Type B pancreatic cell (in vitro differentiated cells): ENCODE results near the gene PPFIA1. TPM values are rescaled to one million over a fixed set of nuclear protein-coding genes. Genes with fewer than 3 reads are reported as not detected.
A peak's percentile ranks its signal among the peaks of the same experiment; 100 is the strongest.

ENCODE experiments used
- DNase-seq: peaks from one replicate; pipeline ENCODE4 v3.0.0; 2021; ENCODE audit warnings: mixed read lengths; ENCODE audit not compliant: unreplicated experiment; ENCODE audit errors: extremely low spot score
- H3K27ac Mint-ChIP-seq: 2 replicates; pipeline ENCODE4 v1.8.0; 2021; ENCODE audit warnings: mild to moderate bottlenecking, mixed read lengths
- H3K27me3 Mint-ChIP-seq: 2 replicates; pipeline ENCODE4 v1.8.0; 2021; ENCODE audit warnings: mixed read lengths
- H3K36me3 Mint-ChIP-seq: 2 replicates; pipeline ENCODE4 v1.8.0; 2021; ENCODE audit warnings: mixed read lengths
- H3K4me1 Mint-ChIP-seq: one replicate; pipeline ENCODE4 v1.8.0; 2021; ENCODE audit warnings: mixed read lengths; ENCODE audit not compliant: unreplicated experiment
- H3K4me3 Mint-ChIP-seq: 2 replicates; pipeline ENCODE4 v1.8.0; 2021; ENCODE audit warnings: mild to moderate bottlenecking, mixed read lengths
- H3K9me3 Mint-ChIP-seq: 2 replicates; pipeline ENCODE4 v1.8.0; 2021; ENCODE audit warnings: mixed read lengths
- total RNA-seq: library from RNA; stranded (reverse); gene quantifications from 2 replicates; pipeline ENCODE4 v1.2.1, GENCODE V29; 2021; ENCODE audit warnings: low replicate concordance
- TF ChIP-seq, protein P1 (sequence below): fragments of 200-600 bp; sonication (generic); conservative IDR thresholded peaks from 2 replicates; pipeline ENCODE4 v1.5.0; 2021; ENCODE audit warnings: antibody characterized with exemption, mild to moderate bottlenecking

The PPFIA1 gene
- total RNA-seq, 1 donor from 2014 or later: 57.0 TPM

DNA sequence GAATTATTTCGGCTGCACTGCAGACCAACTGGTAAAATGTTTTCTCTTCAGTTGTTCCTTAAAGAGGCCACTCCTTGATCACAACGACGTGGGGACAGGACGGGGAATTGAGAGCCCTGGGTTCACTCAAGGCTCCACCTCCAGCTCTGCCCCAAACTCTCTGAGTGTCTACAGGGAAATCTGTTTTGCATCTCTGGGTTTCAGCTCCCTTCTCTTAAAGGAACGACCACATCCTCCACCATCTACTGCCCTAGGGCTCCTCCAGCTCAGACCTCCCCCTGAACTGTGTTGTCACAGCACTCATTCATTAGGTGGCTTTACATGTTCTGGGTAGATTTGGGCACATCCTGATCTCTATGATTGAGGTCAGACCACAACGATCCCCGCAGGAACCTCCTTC lies 5.1 kb upstream of the PPFIA1 start:
- DNase-seq: no peak
- Mint-ChIP-seq H3K27ac (no peak overlapping the region), H3K36me3 (no peaks in the 10 kb centered on the region), H3K9me3 (no peaks in the 10 kb centered on the region), H3K27me3 (peaks cover 38% of the 10 kb centered on the region), H3K4me1 (no peaks in the 10 kb centered on the region), H3K4me3 (no peak overlapping the region)
- TF ChIP-seq, protein P1, sequence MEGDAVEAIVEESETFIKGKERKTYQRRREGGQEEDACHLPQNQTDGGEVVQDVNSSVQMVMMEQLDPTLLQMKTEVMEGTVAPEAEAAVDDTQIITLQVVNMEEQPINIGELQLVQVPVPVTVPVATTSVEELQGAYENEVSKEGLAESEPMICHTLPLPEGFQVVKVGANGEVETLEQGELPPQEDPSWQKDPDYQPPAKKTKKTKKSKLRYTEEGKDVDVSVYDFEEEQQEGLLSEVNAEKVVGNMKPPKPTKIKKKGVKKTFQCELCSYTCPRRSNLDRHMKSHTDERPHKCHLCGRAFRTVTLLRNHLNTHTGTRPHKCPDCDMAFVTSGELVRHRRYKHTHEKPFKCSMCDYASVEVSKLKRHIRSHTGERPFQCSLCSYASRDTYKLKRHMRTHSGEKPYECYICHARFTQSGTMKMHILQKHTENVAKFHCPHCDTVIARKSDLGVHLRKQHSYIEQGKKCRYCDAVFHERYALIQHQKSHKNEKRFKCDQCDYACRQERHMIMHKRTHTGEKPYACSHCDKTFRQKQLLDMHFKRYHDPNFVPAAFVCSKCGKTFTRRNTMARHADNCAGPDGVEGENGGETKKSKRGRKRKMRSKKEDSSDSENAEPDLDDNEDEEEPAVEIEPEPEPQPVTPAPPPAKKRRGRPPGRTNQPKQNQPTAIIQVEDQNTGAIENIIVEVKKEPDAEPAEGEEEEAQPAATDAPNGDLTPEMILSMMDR: no peak

DNA sequence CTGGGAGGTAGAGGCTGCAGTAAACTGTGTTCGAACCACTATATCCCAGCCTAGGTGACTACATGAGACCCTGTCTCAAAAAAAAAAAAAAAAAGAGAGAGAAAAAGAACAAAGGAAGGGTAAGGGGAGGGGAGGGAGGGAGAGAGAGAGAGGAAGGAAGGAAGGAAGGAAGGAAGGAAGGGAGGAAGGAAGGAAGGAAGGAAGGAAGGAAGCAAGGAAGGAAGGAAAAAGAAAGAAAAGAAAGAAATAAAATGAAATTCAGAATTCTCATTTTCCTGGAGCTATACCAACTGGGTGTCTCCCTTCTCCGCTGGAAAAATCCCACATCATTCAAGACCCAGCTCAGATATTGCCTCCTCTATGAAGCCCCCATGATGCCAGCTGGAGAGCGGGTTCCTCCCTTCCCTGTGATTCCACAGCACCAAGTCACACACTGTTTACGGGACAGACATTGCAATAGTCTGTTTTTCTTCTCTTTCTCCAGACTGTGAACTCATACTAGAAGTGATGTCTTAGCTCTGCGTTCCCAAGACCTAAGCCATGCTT lies 3.0 kb upstream of the PPFIA1 start:
- TF ChIP-seq, protein P1: no peak
- H3K4me3 Mint-ChIP-seq: peak overlapping the region; percentile 48
- no peak overlapping the region for H3K27ac Mint-ChIP-seq
- H3K36me3 Mint-ChIP-seq: no peaks in the 10 kb centered on the region
- peaks cover 38% of the 10 kb centered on the region for H3K27me3 Mint-ChIP-seq
- no peak for DNase-seq
- H3K9me3 Mint-ChIP-seq: no peaks in the 10 kb centered on the region
- H3K4me1 Mint-ChIP-seq: peaks cover 9% of the 10 kb centered on the region

DNA sequence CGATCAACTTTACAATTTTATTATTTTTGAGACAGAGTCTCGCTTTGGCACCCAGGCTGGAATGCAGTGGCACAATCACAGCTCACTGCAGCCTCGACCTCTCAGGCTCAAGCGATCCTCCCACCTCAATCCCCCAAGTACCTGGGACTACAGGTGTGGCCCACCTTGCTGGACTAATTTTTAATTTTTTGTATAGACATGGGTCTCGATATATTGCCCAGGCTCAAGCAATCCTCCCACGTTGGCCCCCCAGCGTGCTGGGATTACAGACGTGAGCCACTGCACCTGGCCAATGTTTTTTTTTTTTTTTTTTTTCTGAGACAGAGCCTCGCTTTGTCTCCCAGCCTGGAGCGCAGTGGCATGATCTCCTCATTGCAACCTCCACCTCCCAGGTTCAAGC lies 2.0 kb upstream of the PPFIA1 start:
- Mint-ChIP-seq H3K27ac (no peak overlapping the region), H3K27me3 (peaks cover 38% of the 10 kb centered on the region), H3K4me3 (no peak overlapping the region), H3K36me3 (no peaks in the 10 kb centered on the region), H3K9me3 (no peaks in the 10 kb centered on the region), H3K4me1 (peaks cover 18% of the 10 kb centered on the region)
- no peak for DNase-seq
- TF ChIP-seq, protein P1: no peak

DNA sequence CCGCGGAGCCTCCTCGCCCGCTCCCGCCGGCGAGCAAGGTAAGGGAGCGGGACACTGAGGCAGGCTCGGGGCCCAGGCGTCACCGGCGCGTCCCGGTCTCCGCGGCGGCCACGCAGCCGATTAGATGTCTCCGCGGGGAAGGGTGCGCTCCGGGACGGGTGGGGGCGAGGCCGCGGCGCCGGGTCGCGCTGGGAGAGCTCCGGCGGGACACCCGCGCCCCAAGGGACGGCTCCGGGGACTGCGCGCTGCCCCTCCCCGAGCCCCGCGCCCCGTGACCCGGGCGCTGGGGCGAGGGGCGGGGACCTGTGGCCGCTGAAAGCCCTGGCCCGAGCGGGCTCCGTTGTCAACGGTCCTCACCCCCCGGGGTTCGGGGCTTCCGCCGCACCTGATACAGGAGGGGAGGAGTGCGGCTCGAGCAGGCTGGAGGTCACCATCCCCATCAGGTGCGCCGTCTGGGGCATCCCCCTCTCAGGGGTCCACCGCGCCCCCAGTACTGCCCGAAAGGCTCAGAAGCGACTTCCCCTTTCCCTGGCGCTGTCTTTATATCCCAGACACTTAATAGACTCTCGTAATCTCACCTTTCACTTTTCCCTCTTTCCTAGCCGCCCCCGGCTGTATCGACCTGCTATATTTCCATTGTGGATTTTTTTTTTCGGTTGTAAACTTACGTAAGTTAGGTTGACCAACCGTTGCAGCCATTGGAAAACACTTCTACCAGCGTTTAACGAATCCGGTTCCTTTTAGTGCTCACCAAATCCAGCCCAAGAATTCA lies 573 bp downstream of the PPFIA1 start:
- Mint-ChIP-seq H3K9me3 (no peaks in the 10 kb centered on the region), H3K27me3 (peaks cover 23% of the 10 kb centered on the region), H3K36me3 (peaks cover 17% of the 10 kb centered on the region), H3K4me1 (peaks cover 31% of the 10 kb centered on the region), H3K4me3 (peak overlapping the region; percentile 93), H3K27ac (peak overlapping the region; percentile 93)
- no peak for DNase-seq
- TF ChIP-seq, protein P1: peak; percentile 34

DNA sequence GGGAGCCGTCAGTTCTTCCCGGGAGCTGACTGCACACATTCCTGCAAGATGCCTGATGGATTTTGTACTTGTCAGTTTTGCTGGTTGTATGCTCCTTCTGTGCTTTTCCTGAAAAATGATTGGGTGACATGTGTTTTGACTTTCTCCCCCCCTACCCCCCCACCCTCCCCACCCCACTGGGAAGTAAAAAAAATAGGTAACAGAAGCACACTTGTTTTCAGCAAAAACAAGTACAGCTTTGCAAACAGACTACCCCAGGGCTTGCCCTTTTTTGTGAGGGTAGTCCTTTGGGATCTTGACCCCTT lies 1.1 kb downstream of the PPFIA1 start:
- Mint-ChIP-seq H3K4me3 (peak overlapping the region; percentile 93), H3K27me3 (peaks cover 22% of the 10 kb centered on the region), H3K4me1 (peaks cover 31% of the 10 kb centered on the region), H3K36me3 (peaks cover 23% of the 10 kb centered on the region), H3K27ac (peak overlapping the region; percentile 93), H3K9me3 (no peaks in the 10 kb centered on the region)
- no peak for DNase-seq
- TF ChIP-seq, protein P1: no peak
